ENCODE measurements around the gene BDH1.

GRCh38 chr3:197525706-197526105 is 30.1 kb downstream of the BDH1 start:
- peak; percentile 29; the same call in 1 of the 2 replicates for TF ChIP-seq CTCF (conservative IDR thresholded peaks at IDR 0.05; ENCODE audit: low read length)
- no peak for TF ChIP-seq EZH2phosphoT487 (IDR thresholded peaks at IDR 0.05; ENCODE audit: borderline replicate concordance)
